ENCODE data around the gene PNPLA7.
"Not testable (repeated sequence)": the region's sequence is repeated elsewhere in the genome, so short reads cannot be mapped to it uniquely, and the experiment has no call there.

The PNPLA7 gene

DNA sequence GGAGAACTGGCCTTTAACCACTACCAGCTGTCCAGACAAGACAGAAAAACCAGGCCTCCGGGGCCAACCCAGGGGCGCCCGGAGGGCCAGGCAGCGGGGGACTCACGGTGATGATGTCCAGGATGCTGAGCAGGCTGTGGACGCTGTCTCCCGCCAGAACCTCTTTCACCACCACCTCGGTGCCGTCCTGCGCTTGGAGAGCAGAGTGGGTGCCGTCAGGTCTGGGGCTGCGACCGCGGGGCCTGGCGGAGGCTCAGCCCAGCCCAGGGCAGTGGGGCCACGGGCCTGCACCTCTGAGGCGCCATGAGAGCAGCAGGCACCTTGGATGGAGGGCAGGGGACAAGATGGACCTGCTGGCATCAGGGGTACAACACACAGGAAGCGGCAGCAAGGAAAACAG, 9.7 kb downstream of the PNPLA7 start:
- DNase-seq (ENCODE audit: low spot score), result no peak

DNA sequence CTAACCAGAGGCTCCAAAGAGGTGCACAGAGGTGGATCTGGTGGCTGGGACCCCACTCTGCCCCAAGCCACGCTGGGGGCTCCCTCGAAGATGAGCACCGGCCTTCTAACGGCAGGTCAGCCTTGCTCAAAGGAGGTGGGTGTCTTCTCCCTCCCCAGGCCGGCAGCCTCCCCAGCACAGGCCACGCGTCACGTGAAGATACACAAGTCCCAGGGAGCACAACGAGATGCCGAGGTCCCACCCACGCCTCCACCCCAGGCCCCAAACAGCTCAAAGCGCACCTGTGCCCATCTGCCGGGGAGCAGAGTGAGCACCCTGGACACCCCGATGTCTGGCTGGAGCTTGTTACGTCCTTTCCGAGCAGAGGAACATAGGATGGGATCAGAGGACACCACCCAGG, 12.1 kb downstream of the PNPLA7 start:
- no peak for DNase-seq (ENCODE audit: low spot score)

DNA sequence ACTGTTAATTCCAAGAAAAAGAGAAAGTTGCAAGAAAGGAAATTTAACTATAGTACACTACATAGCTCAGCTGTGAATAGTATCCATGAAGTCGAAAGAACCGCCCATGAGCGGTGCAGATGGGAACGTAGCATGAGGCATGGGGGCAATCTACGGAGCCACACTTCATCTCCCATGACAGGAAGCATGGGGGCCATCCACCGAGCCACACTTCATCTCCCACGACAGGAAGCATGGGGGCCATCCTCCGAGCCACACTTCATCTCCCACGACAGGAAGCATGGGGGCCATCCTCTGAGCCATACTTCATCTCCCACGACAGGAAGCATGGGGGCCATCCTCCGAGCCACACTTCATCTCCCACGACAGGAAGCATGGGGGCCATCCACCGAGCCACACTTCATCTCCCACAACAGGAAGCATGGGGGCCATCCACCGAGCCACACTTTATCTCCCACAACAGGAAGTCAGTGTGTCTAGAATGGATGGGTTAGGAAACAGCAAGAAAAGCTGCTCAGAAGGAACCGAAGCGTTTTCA, 13.5 kb downstream of the PNPLA7 start:
- not testable (repeated sequence) for DNase-seq (ENCODE audit: low spot score)

DNA sequence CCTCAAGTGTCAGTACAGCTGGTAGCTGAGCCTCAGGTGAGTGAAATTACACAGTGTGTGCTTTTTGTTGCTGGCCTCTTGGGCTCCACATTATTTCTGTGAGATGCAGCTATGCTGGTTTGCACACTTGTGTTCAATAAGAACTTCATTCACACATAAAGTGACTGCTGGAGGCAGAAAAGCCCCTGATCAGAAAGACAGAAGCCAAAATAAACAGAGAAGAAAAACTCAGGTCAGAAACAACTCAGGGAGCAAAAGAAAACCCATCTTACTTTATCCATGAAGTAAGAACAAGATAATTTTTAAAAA, 15.1 kb downstream of the PNPLA7 start:
- no peak for DNase-seq (ENCODE audit: low spot score)

DNA sequence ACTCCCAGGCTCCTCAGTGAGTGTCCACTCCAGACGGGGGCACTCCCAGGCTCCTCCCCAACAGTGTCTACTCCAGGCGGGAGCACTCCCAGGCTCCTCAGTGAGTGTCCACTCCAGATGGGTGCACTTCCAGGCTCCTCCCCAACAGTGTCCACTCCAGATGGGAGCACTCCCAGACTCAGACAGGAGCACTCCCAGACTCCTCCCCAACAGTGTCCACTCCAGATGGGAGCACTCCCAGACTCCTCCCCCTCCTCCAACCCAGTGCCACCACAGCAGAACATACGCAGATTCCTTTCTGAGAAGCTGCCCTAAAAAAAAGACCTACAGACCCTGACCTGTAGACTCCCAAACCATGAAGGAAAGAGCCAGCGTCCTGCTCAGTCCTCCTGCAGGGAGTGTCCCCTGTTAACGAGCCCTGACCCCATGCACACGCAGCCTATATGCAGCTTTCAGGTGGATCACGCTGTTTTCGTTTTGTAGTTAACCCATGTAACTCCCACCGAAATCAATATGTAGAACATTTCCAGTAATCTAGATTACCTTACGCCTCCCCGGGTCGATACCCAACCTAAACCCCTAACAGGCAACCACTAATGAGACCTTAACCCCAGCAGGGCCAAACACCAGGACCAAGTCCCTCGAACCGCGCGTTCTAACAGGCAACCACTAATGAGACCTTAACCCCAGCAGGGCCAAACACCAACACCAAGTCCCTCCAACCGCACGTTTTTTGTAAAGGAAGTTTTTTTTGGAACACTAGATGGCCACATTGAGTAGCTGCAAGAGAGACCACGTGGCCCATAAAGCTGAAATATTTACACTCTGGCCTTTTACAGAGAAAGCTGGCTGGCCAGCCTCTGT, 15.7 kb downstream of the PNPLA7 start:
- DNase-seq (ENCODE audit: low spot score), result no peak

DNA sequence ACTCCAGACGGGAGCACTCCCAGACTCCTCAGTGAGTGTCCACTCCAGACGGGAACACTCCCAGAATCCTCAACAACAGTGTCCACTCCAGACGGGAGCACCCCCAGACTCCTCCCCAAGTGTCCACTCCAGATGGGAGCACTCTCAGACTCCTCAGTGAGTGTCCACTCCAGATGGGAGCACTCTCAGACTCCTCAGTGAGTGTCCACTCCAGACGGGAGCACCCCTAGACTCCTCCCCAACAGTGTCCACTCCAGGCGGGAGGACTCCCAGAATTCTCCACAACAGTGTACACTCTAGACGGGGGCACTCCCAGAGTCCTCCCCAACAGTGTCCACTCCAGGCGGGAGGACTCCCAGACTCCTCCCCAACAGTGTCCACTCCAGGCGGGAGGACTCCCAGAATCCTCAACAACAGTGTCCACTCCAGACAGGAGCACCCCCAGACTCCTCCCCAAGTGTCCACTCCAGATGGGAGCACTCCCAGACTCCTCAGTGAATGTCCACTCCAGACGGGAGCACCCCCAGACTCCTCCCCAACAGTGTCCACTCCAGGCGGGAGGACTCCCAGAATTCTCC, 17.2 kb downstream of the PNPLA7 start:
- DNase-seq (ENCODE audit: low spot score), result not testable (repeated sequence)

DNA sequence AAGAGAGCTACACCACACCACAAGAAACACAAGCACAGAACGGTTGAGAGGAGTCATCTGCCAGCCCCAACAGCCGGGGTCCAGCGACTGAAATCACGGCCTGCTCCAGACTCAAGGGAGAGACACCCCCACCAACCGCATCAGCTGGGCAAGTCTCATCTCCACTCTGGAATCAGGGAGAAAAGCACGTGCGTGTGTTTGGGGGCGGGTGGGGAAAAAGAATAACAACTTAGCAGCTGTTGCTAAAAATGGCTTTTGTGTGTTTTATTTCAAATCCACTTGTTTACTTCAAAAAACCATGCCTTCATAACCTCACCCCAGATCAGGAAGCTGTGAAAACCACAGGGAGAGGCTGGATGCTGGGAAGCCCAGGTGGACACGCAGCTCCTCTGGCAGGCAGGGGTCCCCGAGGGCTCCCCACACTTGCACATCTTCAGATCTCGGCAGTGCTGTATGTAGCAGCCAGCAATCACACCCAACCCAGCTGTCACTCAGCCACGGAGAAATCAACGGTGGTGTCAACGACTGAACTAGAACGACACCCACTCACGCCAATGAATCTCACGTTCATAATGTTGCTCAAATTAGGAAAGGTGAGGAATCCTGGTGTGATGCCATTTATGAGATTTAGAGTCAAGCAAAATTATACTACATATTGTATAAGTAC, 19.0 kb downstream of the PNPLA7 start:
- no peak for DNase-seq (ENCODE audit: low spot score)

DNA sequence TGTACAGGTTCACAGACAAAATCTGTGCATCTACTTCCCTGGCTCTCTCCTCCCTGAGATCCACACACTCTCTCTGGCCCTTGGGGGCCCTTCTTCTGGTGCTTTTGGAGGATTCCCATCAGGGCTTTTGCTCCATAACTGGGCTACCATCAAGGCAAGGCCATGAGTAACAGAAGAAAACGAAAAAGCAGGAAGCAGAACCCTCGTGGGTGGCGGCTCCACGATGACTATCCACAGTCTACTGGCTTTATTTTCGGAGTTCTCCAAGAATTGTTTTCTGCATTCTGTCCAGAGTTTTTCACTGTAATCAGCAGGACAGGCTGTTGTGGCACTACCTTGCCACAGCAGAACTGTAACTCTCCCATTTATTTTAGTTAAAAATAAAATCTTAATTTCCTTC, 19.9 kb downstream of the PNPLA7 start:
- no peak for DNase-seq (ENCODE audit: low spot score)

DNA sequence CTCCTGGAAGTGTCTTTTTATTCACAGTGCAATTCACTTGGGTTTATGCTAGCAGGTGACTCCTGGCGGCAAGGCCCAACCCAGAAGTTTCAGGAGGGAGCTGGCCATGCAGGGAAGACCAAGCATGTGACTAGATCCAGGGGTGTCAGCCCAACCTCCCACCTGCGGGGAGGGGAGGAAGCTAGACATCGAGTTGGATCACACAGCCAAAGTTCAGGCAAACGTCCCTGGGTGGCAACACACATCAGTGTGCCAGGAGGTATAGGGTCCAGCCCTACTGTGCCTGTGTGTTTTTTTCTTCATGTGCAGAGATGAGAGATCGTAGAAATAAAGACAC, 25.3 kb downstream of the PNPLA7 start:
- DNase-seq (ENCODE audit: low spot score), result no peak

DNA sequence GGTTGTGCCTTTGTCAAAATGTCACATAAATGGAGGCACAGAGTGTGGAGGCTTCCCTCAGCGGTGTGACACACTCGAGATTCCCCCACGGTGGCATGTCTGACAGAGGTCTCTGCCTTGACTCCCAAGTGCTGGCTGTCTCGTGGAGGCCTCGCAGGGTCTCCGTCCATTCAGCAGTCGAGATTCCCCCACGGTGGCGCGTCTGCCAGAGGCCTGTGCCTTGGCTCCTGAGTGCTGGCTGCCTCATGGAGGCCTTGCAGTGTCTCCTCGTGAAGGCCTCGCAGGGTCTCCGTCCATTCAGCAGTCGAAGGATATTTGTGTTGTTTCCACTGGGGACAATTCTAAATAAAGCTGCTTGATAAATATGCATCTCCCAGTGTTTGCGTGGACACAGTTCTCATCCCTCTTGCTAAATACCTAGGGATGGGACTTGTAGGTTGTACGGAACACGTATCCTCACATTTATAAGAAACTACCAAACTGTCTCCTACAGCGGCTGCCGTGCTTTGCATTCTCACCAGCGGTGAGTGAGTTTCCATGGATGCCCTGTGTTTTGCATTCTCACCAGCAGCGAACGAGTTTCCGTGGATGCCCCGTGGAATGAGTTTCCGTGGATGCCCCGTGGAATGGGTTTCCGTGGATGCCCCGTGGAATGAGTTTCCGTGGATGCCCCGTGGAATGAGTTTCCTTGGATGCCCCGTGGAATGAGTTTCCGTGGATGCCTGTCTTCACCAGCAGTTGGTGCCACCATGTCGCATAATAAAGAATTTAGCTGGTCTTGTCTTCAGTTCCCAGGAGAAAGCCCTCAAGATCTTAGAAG, 25.8 kb downstream of the PNPLA7 start:
- no peak for DNase-seq (ENCODE audit: low spot score)

DNA sequence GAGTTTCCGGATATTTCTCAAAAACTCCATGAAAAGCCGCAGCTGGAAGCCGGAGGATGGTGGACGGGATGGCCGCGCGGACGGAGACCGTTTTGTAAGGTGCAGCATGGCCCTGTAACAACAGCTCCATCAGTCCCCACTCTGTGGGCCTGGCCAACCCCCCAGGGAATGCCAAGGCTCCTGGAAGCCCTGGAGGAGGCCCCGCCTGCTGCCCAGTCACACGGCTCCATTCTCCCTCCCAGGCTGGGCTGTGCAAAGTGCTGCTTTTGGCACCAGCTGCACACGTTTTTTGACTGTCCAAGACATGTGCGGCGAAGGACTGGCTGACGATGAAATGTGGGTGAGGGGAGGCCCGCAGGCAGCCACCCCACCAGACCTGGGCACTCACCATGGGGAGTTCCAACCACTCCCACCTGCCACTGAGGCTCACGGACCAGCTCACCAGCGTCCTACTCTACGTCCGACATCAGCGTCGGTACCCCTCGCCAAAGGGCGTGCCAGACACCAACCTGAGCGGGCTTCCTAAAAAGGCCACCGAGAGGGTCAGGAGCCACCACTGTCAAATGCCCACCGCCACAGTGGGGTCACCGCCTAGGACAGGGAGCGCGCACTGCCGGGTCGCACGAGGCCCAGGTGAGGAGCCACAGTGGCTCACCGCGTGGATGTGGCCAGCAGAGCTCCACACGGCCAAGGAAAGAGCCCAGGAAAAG, 27.3 kb downstream of the PNPLA7 start:
- no peak for DNase-seq (ENCODE audit: low spot score)

DNA sequence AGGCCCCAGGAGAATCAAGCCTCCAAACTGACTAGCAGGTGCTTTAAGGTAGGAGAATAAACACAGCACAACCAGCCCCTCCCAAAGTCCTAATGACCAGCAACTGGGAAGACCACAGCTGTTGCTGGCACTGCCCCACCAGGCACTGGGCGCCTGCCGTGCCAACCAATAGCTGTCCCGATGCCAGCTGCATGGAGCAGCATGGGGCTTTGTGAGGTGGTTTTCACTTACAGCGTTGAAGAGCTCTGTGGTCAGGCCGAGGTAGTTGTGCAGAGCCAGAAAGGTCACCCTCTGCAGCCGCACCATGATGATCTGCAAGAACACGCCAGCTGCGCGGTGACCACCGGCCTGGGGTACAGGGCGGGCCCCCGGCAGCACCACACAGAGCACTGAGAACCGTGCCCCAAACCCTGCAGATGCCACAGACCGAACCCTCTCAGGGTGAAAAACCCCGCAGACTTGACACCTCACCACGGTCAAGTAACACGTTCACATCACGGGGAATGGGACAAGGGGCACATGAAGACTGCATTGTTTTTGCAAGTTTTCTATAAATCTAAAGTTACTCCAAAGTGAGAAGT, 28.7 kb downstream of the PNPLA7 start:
- DNase-seq (ENCODE audit: low spot score), result no peak

DNA sequence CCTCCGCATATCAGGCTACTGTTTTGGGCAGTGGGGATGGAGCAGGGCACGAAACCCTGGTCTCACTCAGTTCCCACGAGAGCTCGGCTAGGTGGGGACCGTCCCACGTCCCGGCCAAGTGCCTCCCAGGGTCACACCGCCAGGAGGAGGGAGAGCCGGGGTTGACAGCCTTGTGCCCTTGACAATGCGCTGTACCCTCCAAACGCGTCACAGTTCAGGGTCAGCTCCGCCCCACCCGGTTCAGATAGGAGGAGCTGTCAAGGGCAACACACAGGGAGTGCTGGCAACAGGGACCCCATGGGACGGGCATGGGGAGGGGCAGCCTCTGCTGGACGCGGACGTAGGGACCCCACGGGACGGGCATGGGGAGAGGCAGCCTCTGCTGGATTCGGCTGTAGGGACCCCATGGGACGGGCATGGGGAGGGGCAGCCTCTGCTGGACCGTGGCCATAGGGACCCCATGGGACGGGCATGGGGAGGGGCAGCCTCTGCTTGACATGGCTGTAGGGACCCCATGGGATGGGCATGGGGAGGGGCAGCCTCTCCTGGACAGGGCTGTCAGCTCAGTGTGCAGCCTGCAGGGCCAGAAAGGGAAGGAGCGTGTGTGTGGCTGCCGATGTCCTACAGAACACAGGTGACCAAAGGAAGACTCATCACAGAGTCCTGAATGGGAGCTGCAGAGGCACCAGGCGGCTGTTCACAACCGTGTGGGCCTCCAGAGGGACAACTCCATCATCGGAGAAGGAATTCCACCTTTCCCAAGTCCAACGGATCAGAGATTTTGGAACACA, 29.4 kb downstream of the PNPLA7 start:
- DNase-seq (ENCODE audit: low spot score), result no peak

DNA sequence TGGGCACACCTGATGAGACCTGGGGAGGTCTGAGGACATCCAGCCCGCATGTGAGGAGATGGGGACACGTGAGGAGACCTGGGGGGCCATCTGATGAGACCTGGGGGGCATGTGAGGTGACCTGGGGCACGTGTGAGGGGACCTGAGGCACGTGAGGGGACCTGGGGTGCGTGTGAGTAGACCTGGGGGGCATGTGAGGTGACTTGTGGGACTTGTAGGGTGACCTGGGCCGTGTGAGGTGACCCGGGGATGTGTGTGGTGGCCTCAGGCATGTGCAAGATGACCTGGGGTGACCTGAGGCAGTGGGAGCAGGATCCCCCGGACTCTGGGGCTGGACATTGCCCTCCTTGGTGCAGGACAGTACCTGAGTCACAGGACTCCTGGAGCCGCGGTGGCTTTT, 30.6 kb downstream of the PNPLA7 start:
- no peak for DNase-seq (ENCODE audit: low spot score)

DNA sequence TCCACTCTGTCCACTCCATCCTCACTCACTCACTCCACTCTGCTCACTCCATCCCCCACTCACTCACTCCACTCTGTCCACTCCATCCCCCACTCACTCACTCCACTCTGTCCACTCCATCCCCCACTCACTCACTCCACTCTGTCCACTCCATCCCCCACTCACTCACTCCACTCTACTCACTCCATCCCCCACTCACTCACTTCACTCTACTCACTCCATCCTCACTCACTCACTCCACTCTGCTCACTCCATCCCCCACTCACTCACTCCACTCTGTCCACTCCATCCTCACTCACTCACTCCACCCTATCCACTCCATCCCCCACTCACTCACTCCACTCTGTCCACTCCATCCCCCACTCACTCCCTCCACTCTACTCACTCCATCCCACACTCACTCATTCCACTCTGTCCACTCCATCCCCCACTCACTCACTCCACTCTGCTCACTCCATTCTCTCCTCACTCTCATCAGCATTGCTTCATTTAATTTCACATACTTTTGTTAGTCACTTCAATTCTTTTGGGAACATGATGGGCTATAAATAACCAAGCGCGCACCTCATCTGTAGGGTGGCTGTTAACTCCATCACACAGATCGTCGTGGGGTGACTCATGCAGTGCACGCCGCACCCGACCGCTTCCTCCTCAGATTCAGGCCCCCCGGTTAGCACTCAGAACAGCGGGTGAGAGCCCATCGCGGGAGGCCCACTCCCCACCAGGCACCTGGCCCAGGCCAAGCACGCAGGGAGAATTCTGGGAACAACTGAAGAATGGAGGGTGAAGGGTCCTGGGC, 31.3 kb downstream of the PNPLA7 start:
- not testable (repeated sequence) for DNase-seq (ENCODE audit: low spot score)

DNA sequence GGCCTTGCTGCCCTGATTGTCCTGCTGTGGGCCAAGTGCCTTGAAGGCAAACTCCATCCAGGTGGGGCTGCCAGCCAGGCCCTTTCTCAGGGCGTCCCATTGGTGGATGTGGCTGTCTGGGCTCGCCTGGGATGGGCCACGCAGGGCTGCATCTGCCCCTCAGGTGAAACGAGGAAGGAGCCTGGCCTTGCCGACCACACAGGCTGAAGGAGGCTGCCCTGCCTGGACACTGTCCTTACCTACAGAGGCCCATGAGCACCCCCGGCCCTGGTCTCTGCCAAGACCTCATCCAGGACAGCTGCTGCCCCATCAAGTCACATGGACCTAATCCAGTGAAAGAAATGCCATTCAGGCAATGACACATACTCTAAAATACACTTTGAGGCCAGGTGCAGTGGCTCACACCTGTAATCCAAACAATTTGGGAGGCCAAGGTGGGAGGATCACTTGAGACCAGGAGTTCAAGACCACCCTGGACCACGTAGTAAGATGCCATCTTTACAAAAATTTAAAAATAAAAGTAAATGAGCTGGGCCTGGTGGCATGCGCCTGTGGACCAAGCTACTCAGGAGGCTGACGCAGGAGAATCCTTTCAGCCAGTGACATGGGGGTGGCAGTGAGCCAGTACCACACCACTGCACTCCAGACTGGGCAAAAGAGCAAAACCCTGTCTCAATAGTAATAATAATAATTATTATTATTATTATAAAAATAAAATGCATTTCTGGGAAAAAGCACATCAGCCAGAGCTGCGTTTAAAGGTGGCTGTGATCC, 33.9 kb downstream of the PNPLA7 start:
- DNase-seq (ENCODE audit: low spot score), result no peak

DNA sequence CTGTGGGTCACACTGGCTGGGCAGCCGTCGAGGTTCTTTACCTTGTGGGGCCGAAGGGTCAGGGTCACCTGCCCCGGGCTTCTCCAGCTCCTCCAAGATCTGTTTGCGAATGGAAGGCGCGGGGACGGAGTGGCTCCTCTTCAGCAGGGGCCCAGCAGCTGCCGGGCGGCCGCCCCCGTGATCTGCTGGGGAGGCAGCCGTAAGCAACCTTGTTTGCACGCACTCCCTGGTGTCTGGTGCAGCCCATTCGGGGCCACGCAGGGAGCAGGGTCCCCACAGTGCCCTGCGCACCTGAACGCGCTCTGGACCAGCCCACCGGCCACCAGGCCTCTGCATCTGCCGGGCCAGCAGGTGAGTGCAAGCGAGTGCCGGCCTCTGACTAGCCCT, 34.9 kb downstream of the PNPLA7 start:
- DNase-seq (ENCODE audit: low spot score), result no peak

DNA sequence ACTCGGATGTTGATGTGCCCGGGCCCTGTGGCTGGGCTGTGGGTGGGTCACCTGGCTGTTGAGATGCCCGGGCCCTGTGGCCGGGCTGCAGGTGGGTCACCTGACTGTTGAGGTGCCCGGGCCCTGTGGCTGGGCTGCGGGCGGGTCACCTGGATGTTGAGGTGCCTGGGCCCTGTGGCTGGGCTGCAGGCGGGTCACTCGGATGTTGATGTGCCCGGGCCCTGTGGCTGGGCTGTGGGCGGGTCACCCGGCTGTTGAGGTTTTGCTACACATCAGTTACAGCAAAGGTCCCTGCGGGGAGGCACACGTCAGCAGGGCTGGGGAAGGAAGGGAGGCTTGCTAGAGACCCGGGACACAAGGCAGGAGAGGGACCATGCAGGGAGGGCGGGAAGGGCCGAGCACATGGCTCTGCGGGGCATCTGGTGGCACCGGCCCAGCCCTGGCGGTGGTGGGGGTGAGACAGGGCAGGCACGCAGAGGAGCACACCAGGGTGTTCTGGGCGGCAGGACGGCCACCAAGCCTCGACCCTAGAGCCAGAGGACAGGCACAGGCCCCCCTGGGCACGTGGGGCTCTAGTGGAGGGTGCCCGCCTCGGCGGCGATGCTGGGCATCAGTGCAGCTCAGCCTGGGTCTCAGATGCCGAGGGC, 35.4 kb downstream of the PNPLA7 start:
- no peak for DNase-seq (ENCODE audit: low spot score)
